Pulmonary artery endothelial cell (primary cell): Measurements from ENCODE around the gene PPDPF. TPM values are rescaled to one million over a fixed set of nuclear protein-coding genes. Genes with fewer than 3 reads are reported as not detected.
"Not testable (repeated sequence)": the region's sequence is repeated elsewhere in the genome, so short reads cannot be mapped to it uniquely, and the experiment has no call there.

Source experiments
- DNase-seq: peaks from one replicate; pipeline ENCODE4 v3.0.0-alpha.2; 2011; ENCODE audit warnings: low read depth, low spot score
- total RNA-seq: library from RNA; depleted of rRNA; stranded (reverse); fragments of >200 nt; gene quantifications from 2 replicates; pipeline ENCODE4 v1.2.3, GENCODE V29; 2014

Gene PPDPF
- 21.4 and 23.1 TPM in 2 replicates for total RNA-seq

GRCh38 chr20:63520504-63520933, at the start of gene PPDPF:
TSS of gene PPDPF (plus strand) at chr20:63520765. CDS start at chr20:63521309, 544 bp downstream.
- no peak for DNase-seq

GRCh38 chr20:63471002-63471716, 49.4 kb upstream of the PPDPF start:
- no peak for DNase-seq

GRCh38 chr20:63471717-63471980, 48.9 kb upstream of the PPDPF start:
- no peak for DNase-seq

- no peak for DNase-seq
Observed at GRCh38 chr20:63471981-63472831, 48.4 kb upstream of the PPDPF start, which contains the start of gene KCNQ2. TSS of gene KCNQ2 (minus strand) at chr20:63472655. CDS start at chr20:63472463, 192 bp downstream.

GRCh38 chr20:63472862-63473390, 47.6 kb upstream of the PPDPF start:
- DNase-seq = no peak

- no peak for DNase-seq
Observed at GRCh38 chr20:63473555-63474449, 46.8 kb upstream of the PPDPF start.

GRCh38 chr20:63475209-63475608, 45.4 kb upstream of the PPDPF start:
- no peak for DNase-seq

GRCh38 chr20:63477061-63477616, 43.4 kb upstream of the PPDPF start:
- no peak for DNase-seq

GRCh38 chr20:63477944-63478343, 42.6 kb upstream of the PPDPF start:
- no peak for DNase-seq

GRCh38 chr20:63478346-63479302, 41.9 kb upstream of the PPDPF start:
- DNase-seq = no peak

- DNase-seq = not testable (repeated sequence)
Observed at GRCh38 chr20:63479695-63480419, 40.7 kb upstream of the PPDPF start.

GRCh38 chr20:63481503-63481902, 39.1 kb upstream of the PPDPF start:
- no peak for DNase-seq

GRCh38 chr20:63482021-63482587, 38.5 kb upstream of the PPDPF start:
- DNase-seq = no peak

- DNase-seq = no peak
Observed at GRCh38 chr20:63483834-63484233, 36.7 kb upstream of the PPDPF start.

- DNase-seq = no peak
Observed at GRCh38 chr20:63484236-63484635, 36.3 kb upstream of the PPDPF start.

- no peak for DNase-seq
Observed at GRCh38 chr20:63484651-63485403, 35.7 kb upstream of the PPDPF start.

GRCh38 chr20:63486300-63486855, 34.2 kb upstream of the PPDPF start:
- DNase-seq = no peak
